ENCODE measurements around the gene CD300LG. TPM values are rescaled to one million over a fixed set of nuclear protein-coding genes. Genes with fewer than 3 reads are reported as not detected.

CD300LG gene
- total RNA-seq, 1 donor from 2014 or later: not detected

DNA sequence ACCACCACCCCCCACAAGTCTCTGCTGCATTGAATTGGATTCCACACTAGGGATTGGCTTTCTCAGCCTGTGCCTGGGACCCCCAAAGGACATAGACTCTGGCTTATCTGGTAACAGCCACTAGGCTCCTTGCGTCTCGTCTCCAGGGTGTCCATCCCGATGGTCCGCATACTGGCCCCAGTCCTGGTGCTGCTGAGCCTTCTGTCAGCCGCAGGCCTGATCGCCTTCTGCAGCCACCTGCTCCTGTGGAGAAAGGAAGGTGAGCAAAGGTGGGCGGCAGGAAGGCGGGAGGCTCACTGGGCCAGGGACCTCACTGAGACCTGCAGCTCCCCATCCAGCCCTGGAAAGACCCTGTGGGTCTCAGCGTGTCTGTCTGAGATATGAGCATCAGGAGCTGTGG lies 8.1 kb downstream of the CD300LG start:
- Histone ChIP-seq H3K36me3 (ENCODE audit: control insufficient read depth, insufficient read depth, low read length) (no peaks in the 10 kb centered on the region), H3K27me3 (ENCODE audit: control insufficient read depth, insufficient read depth, low read length) (peaks cover 38% of the 10 kb centered on the region), H3K4me3 (ENCODE audit: low read depth, low read length) (no peak overlapping the region)
- TF ChIP-seq, protein P1, sequence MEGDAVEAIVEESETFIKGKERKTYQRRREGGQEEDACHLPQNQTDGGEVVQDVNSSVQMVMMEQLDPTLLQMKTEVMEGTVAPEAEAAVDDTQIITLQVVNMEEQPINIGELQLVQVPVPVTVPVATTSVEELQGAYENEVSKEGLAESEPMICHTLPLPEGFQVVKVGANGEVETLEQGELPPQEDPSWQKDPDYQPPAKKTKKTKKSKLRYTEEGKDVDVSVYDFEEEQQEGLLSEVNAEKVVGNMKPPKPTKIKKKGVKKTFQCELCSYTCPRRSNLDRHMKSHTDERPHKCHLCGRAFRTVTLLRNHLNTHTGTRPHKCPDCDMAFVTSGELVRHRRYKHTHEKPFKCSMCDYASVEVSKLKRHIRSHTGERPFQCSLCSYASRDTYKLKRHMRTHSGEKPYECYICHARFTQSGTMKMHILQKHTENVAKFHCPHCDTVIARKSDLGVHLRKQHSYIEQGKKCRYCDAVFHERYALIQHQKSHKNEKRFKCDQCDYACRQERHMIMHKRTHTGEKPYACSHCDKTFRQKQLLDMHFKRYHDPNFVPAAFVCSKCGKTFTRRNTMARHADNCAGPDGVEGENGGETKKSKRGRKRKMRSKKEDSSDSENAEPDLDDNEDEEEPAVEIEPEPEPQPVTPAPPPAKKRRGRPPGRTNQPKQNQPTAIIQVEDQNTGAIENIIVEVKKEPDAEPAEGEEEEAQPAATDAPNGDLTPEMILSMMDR (IDR thresholded peaks at IDR 0.05; ENCODE audit: insufficient read depth, low read length, poor library complexity, severe bottlenecking): no peak
- DNase-seq (ENCODE audit: low read depth): no peak

DNA sequence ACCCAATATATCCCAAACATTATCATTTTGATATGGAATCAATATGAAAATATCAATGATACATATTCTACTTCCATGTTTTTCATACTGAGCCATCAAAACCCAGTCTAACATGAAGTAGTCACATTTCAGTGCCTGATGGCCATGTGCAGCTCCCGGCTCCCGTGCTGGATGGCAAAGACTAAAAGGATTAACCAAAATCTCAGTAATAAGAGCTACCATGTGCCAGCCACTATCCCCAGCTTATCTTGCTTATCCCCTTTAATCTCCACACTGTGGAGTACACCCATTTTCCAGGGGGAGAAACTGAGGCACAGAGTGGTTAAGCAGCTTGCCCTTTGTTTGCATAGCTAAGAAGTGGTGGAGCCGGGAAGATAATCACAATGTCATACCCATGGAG lies 9.2 kb downstream of the CD300LG start:
- no peak overlapping the region for H3K4me3 ChIP-seq (ENCODE audit: low read depth, low read length)
- H3K36me3 ChIP-seq (ENCODE audit: control insufficient read depth, insufficient read depth, low read length): no peaks in the 10 kb centered on the region
- no peak for DNase-seq (ENCODE audit: low read depth)
- TF ChIP-seq, protein P1 (IDR thresholded peaks at IDR 0.05; ENCODE audit: insufficient read depth, low read length, poor library complexity, severe bottlenecking): no peak
- H3K27me3 ChIP-seq (ENCODE audit: control insufficient read depth, insufficient read depth, low read length): peaks cover 38% of the 10 kb centered on the region

- TF ChIP-seq, protein P1 (IDR thresholded peaks at IDR 0.05; ENCODE audit: insufficient read depth, low read length, poor library complexity, severe bottlenecking): no peak
- Histone ChIP-seq H3K36me3 (ENCODE audit: control insufficient read depth, insufficient read depth, low read length) (no peaks in the 10 kb centered on the region), H3K4me3 (ENCODE audit: low read depth, low read length) (no peak overlapping the region), H3K27me3 (ENCODE audit: control insufficient read depth, insufficient read depth, low read length) (peaks cover 38% of the 10 kb centered on the region)
- DNase-seq (ENCODE audit: low read depth): no peak
These were observed 10.2 kb downstream of the CD300LG start for GRCh38 chr17:43857141-43857540.

- Histone ChIP-seq H3K36me3 (ENCODE audit: control insufficient read depth, insufficient read depth, low read length) (no peaks in the 10 kb centered on the region), H3K27me3 (ENCODE audit: control insufficient read depth, insufficient read depth, low read length) (peaks cover 31% of the 10 kb centered on the region), H3K4me3 (ENCODE audit: low read depth, low read length) (no peak overlapping the region)
These were observed 11.1 kb downstream of the CD300LG start for GRCh38 chr17:43857957-43858600.

GRCh38 chr17:43860077-43860725 lies 13.2 kb downstream of the CD300LG start:
- H3K36me3 ChIP-seq (ENCODE audit: control insufficient read depth, insufficient read depth, low read length): no peaks in the 10 kb centered on the region
- no peak overlapping the region for H3K4me3 ChIP-seq (ENCODE audit: low read depth, low read length)
- no peak for DNase-seq (ENCODE audit: low read depth)
- TF ChIP-seq, protein P1 (IDR thresholded peaks at IDR 0.05; ENCODE audit: insufficient read depth, low read length, poor library complexity, severe bottlenecking): no peak
- H3K27me3 ChIP-seq (ENCODE audit: control insufficient read depth, insufficient read depth, low read length): peaks cover 21% of the 10 kb centered on the region

More at GRCh38 chr17:43857957-43858600, 11.1 kb downstream of the CD300LG start:
- TF ChIP-seq, protein P1 (IDR thresholded peaks at IDR 0.05; ENCODE audit: insufficient read depth, low read length, poor library complexity, severe bottlenecking): no peak
- DNase-seq (ENCODE audit: low read depth): no peak

Measured in kidney epithelial cell (primary cell).